HepG2 (cell line): ENCODE data around the gene DNAJB11. TPM values are rescaled to one million over a fixed set of nuclear protein-coding genes. Genes with fewer than 3 reads are reported as not detected.

ENCODE experiments used
- ARNT2 ChIP-seq: sonication (generic); formaldehyde crosslinking; IDR thresholded peaks from 2 replicates; pipeline ENCODE4 v1.8.0; 2022; ENCODE audit warnings: mild to moderate bottlenecking, low read depth, missing genetic modification reagents, moderate library complexity
- CENPBD1 ChIP-seq: sonication (generic); formaldehyde crosslinking; IDR thresholded peaks from 2 replicates; pipeline ENCODE4 v1.8.0; 2022; ENCODE audit warnings: missing genetic modification reagents, low read depth, mild to moderate bottlenecking, borderline replicate concordance
- HMGXB4 ChIP-seq, 2 experiments: sonication (generic) in 1 of 2; formaldehyde crosslinking in 1 of 2; IDR thresholded peaks; 2 replicates each; pipeline versions ENCODE4 v1.4.0 to v1.6.1; 2018 to 2020; ENCODE audit warnings: missing genetic modification reagents in 2 of 2, borderline replicate concordance in 1 of 2, low read depth in 1 of 2, mild to moderate bottlenecking in 1 of 2, missing biosample characterization in 1 of 2
- HNRNPL ChIP-seq: fragments of 200-400 bp; formaldehyde crosslinking; IDR thresholded peaks from 2 replicates; pipeline ENCODE4 v1.6.1; 2017; ENCODE audit warnings: mild to moderate bottlenecking, low read depth, low read length
- HNRNPLL ChIP-seq: fragments of 200-400 bp; formaldehyde crosslinking; IDR thresholded peaks from 2 replicates; pipeline ENCODE4 v1.6.1; 2017; ENCODE audit warnings: mild to moderate bottlenecking, low read depth, low read length; ENCODE audit not compliant: poor library complexity, severe bottlenecking
- KLF16 ChIP-seq, 2 experiments: sonication (generic) in 1 of 2; formaldehyde crosslinking in 1 of 2; IDR thresholded peaks; 2 replicates each; pipeline versions ENCODE4 v1.6.1 to v1.8.0; 2016 to 2023; ENCODE audit warnings: missing genetic modification reagents in 2 of 2, missing compliant biosample characterization in 1 of 2
- NFYC ChIP-seq: IDR thresholded peaks from 2 replicates; pipeline ENCODE4 v1.6.1; 2016; ENCODE audit warnings: missing genetic modification reagents, missing compliant biosample characterization
- NR0B2 ChIP-seq: sonication (generic); formaldehyde crosslinking; IDR thresholded peaks from 2 replicates; pipeline ENCODE4 v1.4.0; 2020; ENCODE audit warnings: mild to moderate bottlenecking, missing genetic modification reagents
- POGZ ChIP-seq: sonication (generic); formaldehyde crosslinking; IDR thresholded peaks from 2 replicates; pipeline ENCODE4 v1.4.0; 2020; ENCODE audit warnings: mild to moderate bottlenecking, missing genetic modification reagents
- SNAPC2 ChIP-seq: sonication (generic); formaldehyde crosslinking; IDR thresholded peaks from 2 replicates; pipeline ENCODE4 v1.8.1; 2022; ENCODE audit warnings: mild to moderate bottlenecking, missing genetic modification reagents
- TERF1 ChIP-seq: sonication (generic); formaldehyde crosslinking; IDR thresholded peaks from 2 replicates; pipeline ENCODE4 v1.8.0; 2022; ENCODE audit warnings: mild to moderate bottlenecking, missing genetic modification reagents, moderate library complexity
- TFAP4 ChIP-seq: sonication (generic); IDR thresholded peaks from 2 replicates; pipeline ENCODE4 v1.6.1; 2016; ENCODE audit warnings: low read depth, borderline replicate concordance
- THAP7 ChIP-seq: sonication (generic); formaldehyde crosslinking; IDR thresholded peaks from 2 replicates; pipeline ENCODE4 v1.8.1; 2023; ENCODE audit warnings: mild to moderate bottlenecking, missing genetic modification reagents
- UBTF ChIP-seq: sonication (generic); formaldehyde crosslinking; IDR thresholded peaks from 2 replicates; pipeline ENCODE4 v1.4.0; 2020; ENCODE audit warnings: mild to moderate bottlenecking, missing genetic modification reagents
- ZBTB42 ChIP-seq: sonication (generic); formaldehyde crosslinking; IDR thresholded peaks from 2 replicates; pipeline ENCODE4 v1.5.0; 2020; ENCODE audit warnings: mild to moderate bottlenecking, missing genetic modification reagents
- ZFP90 ChIP-seq: sonication (generic); formaldehyde crosslinking; IDR thresholded peaks from 2 replicates; pipeline ENCODE4 v1.8.0; 2022; ENCODE audit warnings: missing genetic modification reagents, mild to moderate bottlenecking, inconsistent platforms, borderline replicate concordance
- ZNF12 ChIP-seq: sonication (generic); formaldehyde crosslinking; IDR thresholded peaks from 2 replicates; pipeline ENCODE4 v1.5.0; 2020; ENCODE audit warnings: missing genetic modification reagents
- ZNF124 ChIP-seq: sonication (generic); formaldehyde crosslinking; IDR thresholded peaks from 2 replicates; pipeline ENCODE4 v1.4.0; 2020; ENCODE audit warnings: missing genetic modification reagents
- ZNF772 ChIP-seq: sonication (generic); formaldehyde crosslinking; IDR thresholded peaks from 2 replicates; pipeline ENCODE4 v1.5.0; 2020; ENCODE audit warnings: mild to moderate bottlenecking, missing genetic modification reagents
- polyA plus RNA-seq, 8 experiments: library from polyadenylated mRNA; depleted of rRNA in 3 of 8; stranded (reverse) in 7 of 8; unstranded in 1 of 8; fragments of >200 nt; fragmentation: Illumina TruSeq in 4 of 8; extraction: Trizol in 4 of 8; gene quantifications; 2 replicates each; pipeline versions ENCODE4 v1.2.1 to v1.2.3, GENCODE V29; 2011 to 2016; ENCODE audit warnings: low read depth in 4 of 8, missing spikeins in 1 of 8, mixed read lengths in 1 of 8; ENCODE audit not compliant: insufficient read depth in 1 of 8
- total RNA-seq, 5 experiments: library from RNA; depleted of rRNA; stranded (reverse); fragments of >200 nt; fragmentation: Illumina TruSeq; extraction: Trizol; gene quantifications; 2 replicates each; pipeline ENCODE4 v1.2.3, GENCODE V29; 2016; ENCODE audit warnings: low read depth in 1 of 5

The DNAJB11 gene
- total and polyA plus RNA-seq, 2 of the 13 experiments (the other 11 are each of a cell fraction or from before 2014, with no cell fraction given): 41.0 to 132 TPM

GRCh38 chr3:186617036-186617946 is 46.8 kb downstream of the DNAJB11 start (continued):
- TF ChIP-seq CENPBD1 (CRISPR knock-in tag) (peak; percentile 91; the same call in 1 of the 2 replicates), ZNF12 (CRISPR knock-in tag) (no peak), SNAPC2 (CRISPR knock-in tag) (0 out of 2 replicates have a peak, but pooled peaks have one; percentile 77), UBTF (CRISPR knock-in tag) (no peak; the same call in 1 of the 2 replicates), ZNF124 (CRISPR knock-in tag) (no peak), ZBTB42 (CRISPR knock-in tag) (no peak; the same call in 1 of the 2 replicates), KLF16 (CRISPR knock-in tag; IDR thresholded peaks at IDR 0.05) (no peak; a peak in 1 of 4 replicates), ZNF772 (no peak), ZFP90 (no peak), POGZ (CRISPR knock-in tag) (peak; percentile 50; the same call in 1 of the 2 replicates), NFYC (0 out of 2 replicates have a peak, but pooled peaks have one; percentile 8), TERF1 (CRISPR knock-in tag) (no peak), HNRNPL (peak; percentile 93), HMGXB4 (CRISPR knock-in tag; IDR thresholded peaks at IDR 0.05; ENCODE audit: borderline replicate concordance in 1 of 2, low read depth in 1 of 2) (peak; percentile 42 to 71; a peak in 2 of 4 replicates), TFAP4 (no peak), THAP7 (peak; percentile 60; the same call in 1 of the 2 replicates), HNRNPLL (peak; percentile 57), NR0B2 (CRISPR knock-in tag) (no peak), ARNT2 (CRISPR knock-in tag) (peak; percentile 85)
